Measurements from ENCODE around the gene YBX2. TPM values are rescaled to one million over a fixed set of nuclear protein-coding genes. Genes with fewer than 3 reads are reported as not detected.

Gene YBX2
- total RNA-seq, 1 donor from 2014 or later: 7.0 TPM

DNA sequence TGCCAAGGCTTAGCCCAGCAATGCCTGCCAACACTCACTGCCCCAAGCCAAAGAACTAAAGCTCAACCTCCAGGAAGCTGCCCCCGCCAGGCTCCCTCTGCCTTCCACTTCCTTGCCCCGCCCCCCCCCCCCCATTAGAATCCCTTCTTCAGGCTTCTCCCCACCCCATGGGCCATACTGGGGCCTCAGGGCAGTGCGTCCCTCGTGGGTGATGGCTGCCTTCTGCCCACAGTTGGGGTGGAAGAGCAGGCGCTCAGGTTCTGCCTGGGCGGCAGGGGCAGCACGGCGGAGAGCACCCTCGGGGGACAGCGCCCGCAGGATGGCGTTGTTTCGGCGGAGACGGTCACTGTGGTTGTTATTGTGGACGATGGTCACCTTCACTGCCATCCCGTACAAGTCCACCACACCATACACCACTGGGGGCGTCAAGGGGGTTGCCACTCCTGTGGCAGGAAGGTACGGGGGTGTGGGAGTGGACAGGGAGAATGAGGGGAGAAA, 30.6 kb upstream of the YBX2 start:
- Mint-ChIP-seq H3K27ac (no peak overlapping the region), H3K27me3 (no peaks in the 10 kb centered on the region), H3K9me3 (no peaks in the 10 kb centered on the region), H3K4me1 (ENCODE audit: unreplicated experiment) (peaks cover 21% of the 10 kb centered on the region), H3K36me3 (peaks cover 3% of the 10 kb centered on the region), H3K4me3 (no peak overlapping the region)
- DNase-seq (ENCODE audit: extremely low spot score, unreplicated experiment): no peak
- TF ChIP-seq, protein P1, sequence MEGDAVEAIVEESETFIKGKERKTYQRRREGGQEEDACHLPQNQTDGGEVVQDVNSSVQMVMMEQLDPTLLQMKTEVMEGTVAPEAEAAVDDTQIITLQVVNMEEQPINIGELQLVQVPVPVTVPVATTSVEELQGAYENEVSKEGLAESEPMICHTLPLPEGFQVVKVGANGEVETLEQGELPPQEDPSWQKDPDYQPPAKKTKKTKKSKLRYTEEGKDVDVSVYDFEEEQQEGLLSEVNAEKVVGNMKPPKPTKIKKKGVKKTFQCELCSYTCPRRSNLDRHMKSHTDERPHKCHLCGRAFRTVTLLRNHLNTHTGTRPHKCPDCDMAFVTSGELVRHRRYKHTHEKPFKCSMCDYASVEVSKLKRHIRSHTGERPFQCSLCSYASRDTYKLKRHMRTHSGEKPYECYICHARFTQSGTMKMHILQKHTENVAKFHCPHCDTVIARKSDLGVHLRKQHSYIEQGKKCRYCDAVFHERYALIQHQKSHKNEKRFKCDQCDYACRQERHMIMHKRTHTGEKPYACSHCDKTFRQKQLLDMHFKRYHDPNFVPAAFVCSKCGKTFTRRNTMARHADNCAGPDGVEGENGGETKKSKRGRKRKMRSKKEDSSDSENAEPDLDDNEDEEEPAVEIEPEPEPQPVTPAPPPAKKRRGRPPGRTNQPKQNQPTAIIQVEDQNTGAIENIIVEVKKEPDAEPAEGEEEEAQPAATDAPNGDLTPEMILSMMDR (conservative IDR thresholded peaks at IDR 0.05): no peak

DNA sequence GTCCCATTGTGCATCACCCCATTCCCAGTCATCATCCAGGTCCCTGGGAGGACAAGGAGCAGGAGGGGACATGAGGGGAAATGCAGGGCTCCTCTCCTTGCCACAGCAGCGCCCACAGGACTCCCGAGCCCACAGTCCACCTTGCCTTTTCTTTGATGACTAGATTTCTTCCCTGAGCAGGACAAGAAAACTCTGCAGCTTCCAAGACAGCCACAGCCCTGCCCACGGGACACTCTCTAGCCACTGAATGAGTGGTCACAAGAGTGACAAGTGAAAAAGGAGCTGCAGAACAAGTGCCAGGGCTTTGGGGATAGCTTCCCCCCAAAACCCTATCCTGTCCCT, 30.0 kb upstream of the YBX2 start:
- H3K27me3 Mint-ChIP-seq: no peaks in the 10 kb centered on the region
- DNase-seq (ENCODE audit: extremely low spot score, unreplicated experiment): no peak
- no peak overlapping the region for H3K27ac Mint-ChIP-seq
- TF ChIP-seq, protein P1 (conservative IDR thresholded peaks at IDR 0.05): no peak
- H3K9me3 Mint-ChIP-seq: no peaks in the 10 kb centered on the region
- H3K36me3 Mint-ChIP-seq: peaks cover 3% of the 10 kb centered on the region
- H3K4me3 Mint-ChIP-seq: no peak overlapping the region
- peaks cover 15% of the 10 kb centered on the region for H3K4me1 Mint-ChIP-seq (ENCODE audit: unreplicated experiment)

DNA sequence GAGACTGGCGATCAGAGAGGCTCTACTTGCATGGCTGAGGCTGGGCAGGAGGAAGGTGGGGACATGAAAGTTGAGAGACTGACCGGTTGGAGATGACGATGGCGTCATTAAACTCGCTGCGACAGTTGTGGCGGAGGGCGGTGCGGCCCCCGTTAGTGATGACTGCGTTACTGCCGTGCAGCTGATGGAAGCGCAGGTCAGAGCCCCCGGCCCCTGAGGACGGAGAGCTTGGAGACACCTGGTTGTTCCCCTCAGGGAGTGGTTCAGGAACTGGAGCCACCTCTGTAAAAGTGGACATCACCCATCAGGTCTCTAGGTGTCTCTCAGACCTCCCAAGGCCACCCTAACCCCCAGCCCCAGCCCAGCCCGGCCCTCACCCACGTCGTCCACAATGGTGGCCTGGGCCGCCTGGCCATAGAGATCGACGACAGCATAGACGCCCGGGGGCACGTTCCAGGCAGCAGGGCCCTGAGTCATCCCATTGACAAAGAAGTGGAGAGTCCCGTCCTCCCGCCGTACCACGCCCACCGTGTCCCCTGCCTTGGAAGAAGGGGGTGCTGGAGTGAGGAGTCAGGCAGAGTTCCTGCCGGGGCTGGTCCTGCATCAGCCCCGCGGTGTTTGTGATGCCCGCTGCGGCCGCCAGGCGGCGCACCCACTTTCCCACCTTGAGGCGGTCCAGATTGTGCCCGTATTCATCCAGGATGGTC, 29.4 kb upstream of the YBX2 start:
- H3K4me3 Mint-ChIP-seq: no peak overlapping the region
- H3K9me3 Mint-ChIP-seq: no peaks in the 10 kb centered on the region
- H3K27me3 Mint-ChIP-seq: no peaks in the 10 kb centered on the region
- H3K4me1 Mint-ChIP-seq (ENCODE audit: unreplicated experiment): peaks cover 15% of the 10 kb centered on the region
- no peak for DNase-seq (ENCODE audit: extremely low spot score, unreplicated experiment)
- TF ChIP-seq, protein P1 (conservative IDR thresholded peaks at IDR 0.05): peak; percentile 90
- no peak overlapping the region for H3K27ac Mint-ChIP-seq
- peaks cover 3% of the 10 kb centered on the region for H3K36me3 Mint-ChIP-seq

DNA sequence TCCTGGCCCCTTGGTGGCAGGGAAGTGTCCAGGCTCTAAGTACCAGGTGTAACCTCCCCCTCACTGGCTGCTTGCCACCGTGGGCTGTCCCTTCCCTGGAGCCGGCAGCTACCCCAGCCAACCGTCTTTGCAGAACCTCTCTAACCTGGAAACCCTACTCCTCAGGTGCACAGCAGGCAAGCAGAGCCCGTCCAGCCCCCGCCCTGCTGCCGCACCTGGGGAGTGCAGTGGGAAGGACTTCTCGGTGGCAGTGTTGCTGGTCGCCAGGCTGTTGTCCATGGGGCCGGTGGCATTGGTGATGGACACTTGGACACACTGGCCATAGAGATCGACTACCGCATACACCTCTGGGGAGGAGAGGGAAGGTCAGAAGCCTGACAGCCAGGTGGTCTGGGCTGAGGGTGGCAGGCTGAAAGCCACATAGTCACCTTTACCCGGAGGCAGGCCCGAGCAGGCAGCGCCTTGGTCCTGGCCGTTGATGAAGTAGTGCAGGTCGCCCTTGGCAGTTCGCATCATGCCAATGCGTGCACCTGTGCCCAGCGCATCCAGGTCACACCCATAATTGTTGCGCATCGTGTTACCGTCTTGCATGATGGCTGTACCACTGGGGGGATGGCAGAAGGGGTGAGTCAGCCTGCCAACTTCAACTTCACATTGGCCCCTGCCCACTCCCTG, 28.2 kb upstream of the YBX2 start:
- Mint-ChIP-seq H3K4me1 (ENCODE audit: unreplicated experiment) (peaks cover 3% of the 10 kb centered on the region), H3K9me3 (no peaks in the 10 kb centered on the region), H3K4me3 (no peak overlapping the region), H3K27ac (no peak overlapping the region), H3K36me3 (peaks cover 3% of the 10 kb centered on the region), H3K27me3 (no peaks in the 10 kb centered on the region)
- TF ChIP-seq, protein P1 (conservative IDR thresholded peaks at IDR 0.05): no peak
- DNase-seq (ENCODE audit: extremely low spot score, unreplicated experiment): no peak

DNA sequence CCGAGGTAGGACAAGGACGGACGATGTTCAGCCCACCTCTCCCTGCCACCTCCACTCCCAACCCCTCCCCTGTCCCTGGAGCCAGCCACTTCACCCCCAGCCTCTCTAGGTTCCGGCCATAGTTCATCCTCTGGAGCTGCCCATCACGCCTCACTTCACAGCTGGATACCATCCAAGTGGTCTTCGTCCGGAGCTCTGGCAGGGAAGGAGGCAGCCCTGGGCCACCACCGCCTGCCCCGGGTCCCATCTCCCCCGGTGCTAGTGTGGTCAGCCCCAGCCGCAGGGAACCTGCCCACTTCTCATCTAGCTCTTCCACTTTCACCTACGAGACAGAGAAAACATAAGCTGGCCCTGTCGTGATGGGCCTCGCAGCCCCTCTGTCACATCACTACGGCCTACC, 27.0 kb upstream of the YBX2 start:
- H3K36me3 Mint-ChIP-seq: peaks cover 4% of the 10 kb centered on the region
- H3K27me3 Mint-ChIP-seq: no peaks in the 10 kb centered on the region
- no peak overlapping the region for H3K4me3 Mint-ChIP-seq

More for the DNA sequence above, 27.0 kb upstream of the YBX2 start:
- DNase-seq (ENCODE audit: extremely low spot score, unreplicated experiment): no peak
- TF ChIP-seq, protein P1 (conservative IDR thresholded peaks at IDR 0.05): no peak
- Mint-ChIP-seq H3K9me3 (no peaks in the 10 kb centered on the region), H3K4me1 (ENCODE audit: unreplicated experiment) (no peaks in the 10 kb centered on the region), H3K27ac (no peak overlapping the region)

All from type B pancreatic cell (in vitro differentiated cells).